Astrocyte of the hippocampus (primary cell): ENCODE data around the gene SMURF1.

Source experiments
- DNase-seq: peaks from one replicate; pipeline ENCODE4 v3.0.0; 2011; ENCODE audit warnings: low read depth, low spot score

Gene SMURF1

GRCh38 chr7:99141841-99142726, 1.8 kb downstream of the SMURF1 start:
- DNase-seq: peak; percentile 79

GRCh38 chr7:99141334-99141733, 2.6 kb downstream of the SMURF1 start:
- DNase-seq: no peak

GRCh38 chr7:99140813-99141212, 3.1 kb downstream of the SMURF1 start:
- no peak for DNase-seq

GRCh38 chr7:99139036-99139435, 4.9 kb downstream of the SMURF1 start:
- no peak for DNase-seq

GRCh38 chr7:99137411-99138180, 6.3 kb downstream of the SMURF1 start:
- DNase-seq: peak; percentile 79

- DNase-seq: no peak
These were observed 8.0 kb downstream of the SMURF1 start for GRCh38 chr7:99135938-99136337.

- no peak for DNase-seq
These were observed 9.9 kb downstream of the SMURF1 start for GRCh38 chr7:99133766-99134564.

- DNase-seq: no peak
These were observed 11.2 kb downstream of the SMURF1 start for GRCh38 chr7:99132595-99133321.

- DNase-seq: no peak
These were observed 12.6 kb downstream of the SMURF1 start for GRCh38 chr7:99131290-99131689.

GRCh38 chr7:99129536-99129935, 14.4 kb downstream of the SMURF1 start:
- no peak for DNase-seq

- DNase-seq: no peak
These were observed 14.9 kb downstream of the SMURF1 start for GRCh38 chr7:99129001-99129400.

GRCh38 chr7:99128076-99128950, 15.6 kb downstream of the SMURF1 start:
- no peak for DNase-seq

- DNase-seq: no peak
These were observed 16.3 kb downstream of the SMURF1 start for GRCh38 chr7:99127636-99128035.

- DNase-seq: no peak
These were observed 16.9 kb downstream of the SMURF1 start for GRCh38 chr7:99126921-99127553.

GRCh38 chr7:99125505-99125865, 18.4 kb downstream of the SMURF1 start:
- DNase-seq: no peak

- no peak for DNase-seq
These were observed 19.0 kb downstream of the SMURF1 start for GRCh38 chr7:99124751-99125504.

- DNase-seq: no peak
These were observed 19.7 kb downstream of the SMURF1 start for GRCh38 chr7:99124236-99124635.

- no peak for DNase-seq
These were observed 20.3 kb downstream of the SMURF1 start for GRCh38 chr7:99123571-99124033.

- no peak for DNase-seq
These were observed 21.1 kb downstream of the SMURF1 start for GRCh38 chr7:99122762-99123161.
